ENCODE results near the gene PLXNA2. TPM values are rescaled to one million over a fixed set of nuclear protein-coding genes. Genes with fewer than 3 reads are reported as not detected.

Gene PLXNA2
- total RNA-seq, 4 donors from 2014 or later: 17.2 to 29.7 (median 24.6) TPM

DNA sequence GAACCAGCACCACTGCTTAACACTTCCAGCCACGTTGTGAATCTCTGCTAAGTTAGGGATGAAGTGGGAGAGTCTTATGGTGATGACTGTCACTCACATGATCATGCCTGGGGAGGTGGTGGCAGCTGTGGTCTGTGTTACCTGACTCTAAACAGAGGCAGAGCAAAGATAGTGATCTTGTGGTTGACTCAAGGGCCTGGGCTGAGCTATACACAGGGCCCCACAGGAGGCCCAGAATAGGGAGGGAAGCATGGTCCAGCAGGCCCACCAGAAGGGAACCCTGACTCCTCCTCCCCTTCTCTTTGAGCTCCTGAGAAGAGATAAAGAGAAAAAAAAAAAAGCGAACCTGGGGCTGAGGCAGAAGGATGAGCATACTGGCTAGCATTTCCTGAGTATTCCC, 55.0 kb downstream of the PLXNA2 start:
- Histone ChIP-seq H3K4me3 (no peak overlapping the region), H3K27ac (no peak overlapping the region), H3K9me3 (no peaks in the 10 kb centered on the region), H3K27me3 (no peaks in the 10 kb centered on the region), H3K4me1 (no peaks in the 10 kb centered on the region), H3K36me3 (no peaks in the 10 kb centered on the region)
- TF ChIP-seq EP300 (IDR thresholded peaks at IDR 0.05) (no peak), POLR2A (IDR thresholded peaks at IDR 0.05) (no peak)
- TF ChIP-seq, protein P1, sequence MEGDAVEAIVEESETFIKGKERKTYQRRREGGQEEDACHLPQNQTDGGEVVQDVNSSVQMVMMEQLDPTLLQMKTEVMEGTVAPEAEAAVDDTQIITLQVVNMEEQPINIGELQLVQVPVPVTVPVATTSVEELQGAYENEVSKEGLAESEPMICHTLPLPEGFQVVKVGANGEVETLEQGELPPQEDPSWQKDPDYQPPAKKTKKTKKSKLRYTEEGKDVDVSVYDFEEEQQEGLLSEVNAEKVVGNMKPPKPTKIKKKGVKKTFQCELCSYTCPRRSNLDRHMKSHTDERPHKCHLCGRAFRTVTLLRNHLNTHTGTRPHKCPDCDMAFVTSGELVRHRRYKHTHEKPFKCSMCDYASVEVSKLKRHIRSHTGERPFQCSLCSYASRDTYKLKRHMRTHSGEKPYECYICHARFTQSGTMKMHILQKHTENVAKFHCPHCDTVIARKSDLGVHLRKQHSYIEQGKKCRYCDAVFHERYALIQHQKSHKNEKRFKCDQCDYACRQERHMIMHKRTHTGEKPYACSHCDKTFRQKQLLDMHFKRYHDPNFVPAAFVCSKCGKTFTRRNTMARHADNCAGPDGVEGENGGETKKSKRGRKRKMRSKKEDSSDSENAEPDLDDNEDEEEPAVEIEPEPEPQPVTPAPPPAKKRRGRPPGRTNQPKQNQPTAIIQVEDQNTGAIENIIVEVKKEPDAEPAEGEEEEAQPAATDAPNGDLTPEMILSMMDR (IDR thresholded peaks at IDR 0.05): no peak
- WGBS, 2 donors: 73% methylated on average over 2 of the region's 2 CpGs
- DNase-seq (ENCODE audit: low spot score in 2 of 2): no peak

DNA sequence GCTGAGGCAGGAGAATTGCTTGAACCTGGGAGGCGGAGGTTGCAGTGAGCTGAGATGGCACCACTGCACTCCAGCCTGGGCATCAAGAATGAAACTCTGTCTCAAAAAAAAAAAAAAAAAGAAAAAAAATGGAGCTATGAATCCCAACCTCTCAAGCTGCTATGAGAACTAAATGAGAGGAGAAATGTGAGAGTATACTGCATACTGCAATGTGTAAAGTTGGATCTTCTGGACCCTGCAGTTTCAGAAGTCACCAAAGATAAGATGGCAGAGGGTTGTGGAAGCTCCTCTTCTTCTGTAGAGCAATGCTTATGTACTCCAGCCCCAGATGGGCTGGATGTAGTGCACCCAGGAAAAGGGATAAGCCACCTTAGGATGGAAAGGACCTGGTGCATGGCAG, 55.6 kb downstream of the PLXNA2 start:
- H3K4me1 ChIP-seq: peaks cover 0 to 5% (median 0%) of the 10 kb centered on the region in 4 donors
- H3K4me3 ChIP-seq: no peak overlapping the region
- no peak for DNase-seq (ENCODE audit: low spot score in 2 of 2)
- H3K9me3 ChIP-seq: no peaks in the 10 kb centered on the region
- no peaks in the 10 kb centered on the region for H3K27me3 ChIP-seq
- TF ChIP-seq POLR2A (IDR thresholded peaks at IDR 0.05) (no peak), EP300 (IDR thresholded peaks at IDR 0.05) (no peak)
- TF ChIP-seq, protein P1 (IDR thresholded peaks at IDR 0.05): no peak
- H3K36me3 ChIP-seq: no peaks in the 10 kb centered on the region
- 92 to 96% methylated on average over 1 of the region's 1 CpG for WGBS, 2 donors
- no peak overlapping the region for H3K27ac ChIP-seq

DNA sequence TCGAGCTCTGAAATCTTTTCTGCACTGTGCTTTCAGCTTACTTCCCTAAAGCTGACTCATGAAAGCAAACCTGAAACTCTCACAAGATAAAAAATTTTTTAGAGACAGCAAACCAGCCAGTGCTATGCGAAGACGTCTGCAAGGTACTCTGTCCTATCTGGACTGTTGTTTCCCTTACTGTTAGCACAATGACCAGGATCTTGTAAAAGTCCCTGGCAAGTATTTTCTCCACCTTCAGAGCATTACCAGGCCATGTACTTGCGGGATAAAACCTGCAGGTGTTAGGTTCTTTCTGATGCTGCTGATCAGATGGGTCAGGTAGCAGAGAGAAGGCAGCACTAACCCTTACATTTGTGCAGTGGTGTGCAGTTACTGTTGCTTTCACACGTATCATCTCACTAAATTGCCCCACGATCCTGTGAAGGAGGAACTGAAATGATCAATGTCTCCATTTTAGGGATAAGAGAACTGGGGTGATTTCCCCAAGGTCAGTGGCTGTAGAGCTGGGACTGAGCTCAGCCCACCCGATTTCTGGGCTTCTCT, 56.6 kb downstream of the PLXNA2 start:
- H3K9me3 ChIP-seq: no peaks in the 10 kb centered on the region
- H3K27ac ChIP-seq: no peak overlapping the region
- no peaks in the 10 kb centered on the region for H3K36me3 ChIP-seq
- 85 to 86% methylated on average over 7 of the region's 7 CpGs for WGBS, 2 donors
- TF ChIP-seq EP300 (IDR thresholded peaks at IDR 0.05): no peak
- TF ChIP-seq, protein P1 (IDR thresholded peaks at IDR 0.05): no peak
- TF ChIP-seq POLR2A (IDR thresholded peaks at IDR 0.05): no peak
- peaks cover 0 to 14% (median 0%) of the 10 kb centered on the region in 4 donors for H3K4me1 ChIP-seq
- no peak overlapping the region for H3K4me3 ChIP-seq
- DNase-seq (ENCODE audit: low spot score in 2 of 2): no peak
- no peaks in the 10 kb centered on the region for H3K27me3 ChIP-seq

DNA sequence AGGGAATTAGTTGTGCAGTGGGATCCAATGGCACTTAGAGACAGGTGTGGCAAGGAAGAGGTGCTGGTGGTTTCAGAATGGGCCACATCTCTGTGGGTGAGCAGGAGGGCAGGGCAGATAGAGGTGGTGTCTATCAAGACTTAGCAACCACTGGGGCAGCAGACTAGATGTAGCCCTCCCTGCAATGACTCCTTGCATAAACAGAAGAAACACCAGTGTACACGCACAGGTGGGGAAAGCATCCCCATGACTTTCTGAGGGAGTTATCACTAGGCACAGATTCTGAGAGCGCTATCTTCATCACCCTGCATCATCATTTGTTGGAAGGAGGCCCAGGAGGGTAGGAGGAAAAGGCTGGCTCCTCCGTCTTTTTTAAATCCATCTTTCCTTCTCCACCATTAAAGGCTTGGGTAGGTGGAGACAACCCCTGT, 58.4 kb downstream of the PLXNA2 start:
- TF ChIP-seq, protein P1 (IDR thresholded peaks at IDR 0.05): no peak
- TF ChIP-seq EP300 (IDR thresholded peaks at IDR 0.05): no peak
- no peak overlapping the region for H3K4me3 ChIP-seq
- H3K9me3 ChIP-seq: no peaks in the 10 kb centered on the region
- WGBS, 2 donors: 86 to 89% methylated on average over 3 of the region's 3 CpGs
- no peaks in the 10 kb centered on the region for H3K27me3 ChIP-seq
- no peak overlapping the region for H3K27ac ChIP-seq
- H3K4me1 ChIP-seq: peaks cover 0 to 29% (median 0%) of the 10 kb centered on the region in 4 donors
- DNase-seq (ENCODE audit: low spot score in 2 of 2): no peak
- H3K36me3 ChIP-seq: no peaks in the 10 kb centered on the region

DNA sequence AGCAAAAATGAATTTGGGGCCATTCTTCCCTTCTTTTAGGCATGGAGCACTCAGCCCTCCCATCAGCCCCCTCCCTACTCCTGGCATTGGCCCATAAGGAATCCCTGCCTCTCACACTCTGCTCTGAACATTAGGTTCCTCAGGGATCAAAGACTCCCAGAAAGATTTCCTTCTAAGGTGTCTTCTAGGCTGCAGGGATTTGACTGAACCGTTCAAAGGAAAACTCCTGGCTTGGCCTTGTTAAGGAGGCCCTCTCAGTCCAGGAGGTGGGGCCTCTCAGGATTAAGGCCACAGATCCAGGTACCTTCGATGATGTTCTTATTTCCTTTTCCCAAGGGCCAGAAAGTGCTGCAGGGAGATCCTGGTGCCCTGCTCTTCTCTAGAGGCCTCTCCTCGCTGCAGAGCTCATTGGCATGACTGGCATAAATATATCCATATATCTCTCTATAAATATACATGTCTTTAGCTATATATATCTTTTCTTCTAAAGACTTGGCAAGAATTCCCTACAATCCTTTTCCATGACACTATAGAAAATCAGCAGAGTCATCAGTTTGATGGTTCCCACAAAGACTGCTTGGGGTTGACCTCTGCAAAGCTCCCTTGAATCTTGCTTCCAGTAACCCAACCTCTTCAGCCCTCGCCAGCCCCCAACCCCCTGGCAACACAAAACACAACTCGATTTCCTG, 59.1 kb downstream of the PLXNA2 start:
- Histone ChIP-seq H3K36me3 (no peaks in the 10 kb centered on the region), H3K4me1 (peaks cover 0 to 36% (median under 1%) of the 10 kb centered on the region in 4 donors)

More for the DNA sequence above, 59.1 kb downstream of the PLXNA2 start:
- WGBS, 2 donors: 62 to 73% methylated on average over 5 of the region's 5 CpGs
- DNase-seq (ENCODE audit: low spot score in 2 of 2): no peak
- Histone ChIP-seq H3K9me3 (no peaks in the 10 kb centered on the region), H3K4me3 (no peak overlapping the region), H3K27ac (peak overlapping the region in 2 of 4 donors; percentile 49 to 73), H3K27me3 (no peaks in the 10 kb centered on the region)
- no peak for TF ChIP-seq POLR2A (IDR thresholded peaks at IDR 0.05)
- no peak for TF ChIP-seq EP300 (IDR thresholded peaks at IDR 0.05)
- TF ChIP-seq, protein P1 (IDR thresholded peaks at IDR 0.05): no peak
